ENCODE results near the gene SHISA9. TPM values are rescaled to one million over a fixed set of nuclear protein-coding genes. Genes with fewer than 3 reads are reported as not detected.

SHISA9 gene
- total RNA-seq, 1 donor from 2014 or later: not detected

- H3K27ac Mint-ChIP-seq: no peak overlapping the region
- no peak for DNase-seq (ENCODE audit: low spot score)
Observed at GRCh38 chr16:13269359-13269758, 368.0 kb downstream of the SHISA9 start.

DNA sequence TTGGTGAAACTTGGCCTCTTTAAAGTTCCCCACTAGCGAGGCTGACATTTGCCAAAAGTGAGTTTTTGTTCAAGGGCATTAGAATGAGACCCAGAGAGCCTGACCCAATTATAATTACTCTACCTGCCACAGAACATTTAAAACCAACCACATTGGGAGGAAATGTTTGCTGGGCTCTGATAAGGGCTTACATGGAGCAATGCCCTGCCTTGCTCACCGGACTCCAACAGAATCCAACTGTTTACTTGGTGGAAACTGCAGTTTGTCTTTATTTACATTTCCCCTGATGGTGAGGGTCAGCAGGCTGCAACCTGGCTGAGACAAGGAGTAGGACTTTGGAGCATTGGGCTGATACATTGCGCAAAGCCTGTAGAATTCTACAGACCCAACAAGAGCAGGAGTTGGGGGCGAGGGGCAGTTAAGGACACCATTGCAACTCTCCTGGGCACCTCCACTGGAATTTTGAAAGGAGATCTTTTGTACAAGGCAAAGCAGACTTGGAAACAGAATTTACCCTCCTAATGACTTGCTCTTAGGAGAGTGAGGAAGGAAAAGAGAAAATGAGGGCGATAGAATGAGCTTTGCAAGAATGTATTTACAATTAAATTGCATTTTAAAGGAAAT, 368.6 kb downstream of the SHISA9 start:
- Mint-ChIP-seq H3K4me1 (ENCODE audit: low read depth) (no peaks in the 10 kb centered on the region), H3K9me3 (peaks cover 8% of the 10 kb centered on the region), H3K36me3 (ENCODE audit: low read depth) (no peaks in the 10 kb centered on the region), H3K27me3 (ENCODE audit: low read depth) (no peaks in the 10 kb centered on the region), H3K4me3 (ENCODE audit: low read depth) (no peak overlapping the region), H3K27ac (no peak overlapping the region)
- intact Hi-C loops (cut with micrococcal nuclease): no loop called here
- no peak for DNase-seq (ENCODE audit: low spot score)

More at GRCh38 chr16:13269359-13269758, 368.0 kb downstream of the SHISA9 start:
- no peaks in the 10 kb centered on the region for H3K36me3 Mint-ChIP-seq (ENCODE audit: low read depth)
- no peak overlapping the region for H3K4me3 Mint-ChIP-seq (ENCODE audit: low read depth)
- peaks cover 8% of the 10 kb centered on the region for H3K9me3 Mint-ChIP-seq
- no peaks in the 10 kb centered on the region for H3K27me3 Mint-ChIP-seq (ENCODE audit: low read depth)
- no peaks in the 10 kb centered on the region for H3K4me1 Mint-ChIP-seq (ENCODE audit: low read depth)
- intact Hi-C loops (cut with micrococcal nuclease): no loop called here

- H3K4me1 Mint-ChIP-seq (ENCODE audit: low read depth): no peaks in the 10 kb centered on the region
- intact Hi-C loops (cut with micrococcal nuclease): no loop called here
- no peak for DNase-seq (ENCODE audit: low spot score)
- no peaks in the 10 kb centered on the region for H3K36me3 Mint-ChIP-seq (ENCODE audit: low read depth)
- no peak overlapping the region for H3K27ac Mint-ChIP-seq
- H3K4me3 Mint-ChIP-seq (ENCODE audit: low read depth): no peak overlapping the region
- peaks cover 8% of the 10 kb centered on the region for H3K9me3 Mint-ChIP-seq
- H3K27me3 Mint-ChIP-seq (ENCODE audit: low read depth): no peaks in the 10 kb centered on the region
Observed at GRCh38 chr16:13270602-13271001, 369.2 kb downstream of the SHISA9 start.

DNA sequence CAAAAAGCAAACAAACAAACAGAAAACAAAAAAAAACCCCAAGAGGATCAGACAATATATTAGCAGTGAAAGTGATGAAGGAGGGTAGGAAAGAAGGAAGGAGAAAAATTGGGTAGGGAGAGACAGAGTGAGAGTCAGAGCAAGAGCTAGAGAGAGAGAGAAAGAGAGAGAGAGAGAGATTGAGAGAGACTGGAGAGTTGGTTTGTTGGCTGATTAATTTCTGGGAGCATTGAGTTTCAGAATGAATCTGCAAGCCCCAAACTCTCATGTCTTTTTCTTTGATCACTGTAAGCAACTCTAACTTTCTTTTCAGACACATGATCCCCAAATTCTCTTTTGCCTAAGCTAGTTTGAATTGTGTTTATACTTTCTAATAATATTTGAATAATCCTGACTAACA, 388.1 kb downstream of the SHISA9 start:
- Mint-ChIP-seq H3K36me3 (ENCODE audit: low read depth) (no peaks in the 10 kb centered on the region), H3K4me3 (ENCODE audit: low read depth) (no peak overlapping the region), H3K27me3 (ENCODE audit: low read depth) (no peaks in the 10 kb centered on the region), H3K4me1 (ENCODE audit: low read depth) (no peaks in the 10 kb centered on the region), H3K9me3 (peaks cover 15% of the 10 kb centered on the region), H3K27ac (no peak overlapping the region)
- intact Hi-C loops (cut with micrococcal nuclease): no loop called here
- no peak for DNase-seq (ENCODE audit: low spot score)

Other genes starting within 250 kb of the SHISA9 start
- gene CPPED1, start 97.7 kb upstream of the SHISA9 start, total RNA-seq: 9.0 and 9.5 TPM in 2 replicates